HEK293 (cell line): ENCODE measurements around the gene TMEM255B.

Experiments used
- FEZF1 ChIP-seq: fragments of 450-650 bp; formaldehyde crosslinking; IDR thresholded peaks from 2 replicates; pipeline ENCODE4 v1.5.1; 2016; ENCODE audit warnings: missing biosample characterization, missing genetic modification characterization
- GLIS1 ChIP-seq: fragments of 450-650 bp; formaldehyde crosslinking; IDR thresholded peaks from 2 replicates; pipeline ENCODE4 v1.5.1; 2016; ENCODE audit warnings: missing biosample characterization, missing genetic modification characterization
- KLF8 ChIP-seq: fragments of 450-650 bp; formaldehyde crosslinking; IDR thresholded peaks from 2 replicates; pipeline ENCODE4 v1.5.1; 2016; ENCODE audit warnings: missing biosample characterization, missing genetic modification characterization
- MEIS1 ChIP-seq: sonication (generic); formaldehyde crosslinking; IDR thresholded peaks from 2 replicates; pipeline ENCODE4 v1.8.1; 2022; ENCODE audit warnings: missing genetic modification reagents, mild to moderate bottlenecking, borderline replicate concordance
- MZF1 ChIP-seq: fragments of 450-650 bp; formaldehyde crosslinking; IDR thresholded peaks from 2 replicates; pipeline ENCODE4 v1.5.1; 2017; ENCODE audit warnings: missing biosample characterization, missing genetic modification characterization, borderline replicate concordance
- OSR2 ChIP-seq: fragments of 450-650 bp; formaldehyde crosslinking; IDR thresholded peaks from 2 replicates; pipeline ENCODE4 v1.5.1; 2016; ENCODE audit warnings: missing biosample characterization, missing genetic modification characterization
- SALL2 ChIP-seq: fragments of 450-650 bp; formaldehyde crosslinking; IDR thresholded peaks from 2 replicates; pipeline ENCODE4 v1.5.0; 2017; ENCODE audit warnings: missing biosample characterization, mild to moderate bottlenecking, missing genetic modification characterization, borderline replicate concordance
- SP2 ChIP-seq: fragments of 450-650 bp; formaldehyde crosslinking; IDR thresholded peaks from 2 replicates; pipeline ENCODE4 v1.5.1; 2016; ENCODE audit warnings: missing biosample characterization, missing genetic modification characterization
- ZBTB21 ChIP-seq: fragments of 450-650 bp; formaldehyde crosslinking; IDR thresholded peaks from 2 replicates; pipeline ENCODE4 v1.5.1; 2017; ENCODE audit warnings: missing biosample characterization, missing genetic modification characterization
- ZBTB8A ChIP-seq: fragments of 450-650 bp; formaldehyde crosslinking; IDR thresholded peaks from 2 replicates; pipeline ENCODE4 v1.5.1; 2016; ENCODE audit warnings: missing biosample characterization, missing genetic modification characterization
- ZEB2 ChIP-seq: fragments of 450-650 bp; formaldehyde crosslinking; IDR thresholded peaks from 2 replicates; pipeline ENCODE4 v1.5.1; 2016; ENCODE audit warnings: missing biosample characterization, missing genetic modification characterization
- ZFP37 ChIP-seq: fragments of 450-650 bp; formaldehyde crosslinking; IDR thresholded peaks from 2 replicates; pipeline ENCODE4 v1.5.1; 2016; ENCODE audit warnings: missing biosample characterization, missing genetic modification characterization
- ZFP69B ChIP-seq: fragments of 450-650 bp; formaldehyde crosslinking; IDR thresholded peaks from 2 replicates; pipeline ENCODE4 v1.5.1; 2016; ENCODE audit warnings: missing biosample characterization, missing genetic modification characterization
- ZNF114 ChIP-seq: fragments of 450-650 bp; formaldehyde crosslinking; IDR thresholded peaks from 2 replicates; pipeline ENCODE4 v1.5.0; 2017; ENCODE audit warnings: missing biosample characterization, missing genetic modification characterization
- ZNF132 ChIP-seq: fragments of 450-650 bp; formaldehyde crosslinking; IDR thresholded peaks from 2 replicates; pipeline ENCODE4 v1.5.1; 2017; ENCODE audit warnings: missing biosample characterization, missing genetic modification characterization, borderline replicate concordance
- ZNF19 ChIP-seq: fragments of 450-650 bp; formaldehyde crosslinking; IDR thresholded peaks from 2 replicates; pipeline ENCODE4; 2016; ENCODE audit warnings: missing biosample characterization, missing genetic modification characterization, low read depth
- ZNF2 ChIP-seq: fragments of 450-650 bp; formaldehyde crosslinking; IDR thresholded peaks from 2 replicates; pipeline ENCODE4 v1.5.1; 2016; ENCODE audit warnings: missing biosample characterization, missing genetic modification characterization
- ZNF214 ChIP-seq: fragments of 450-650 bp; formaldehyde crosslinking; IDR thresholded peaks from 2 replicates; pipeline ENCODE4 v1.5.1; 2017; ENCODE audit warnings: missing biosample characterization, mild to moderate bottlenecking, missing genetic modification characterization, borderline replicate concordance
- ZNF324 ChIP-seq: fragments of 450-650 bp; formaldehyde crosslinking; IDR thresholded peaks from 2 replicates; pipeline ENCODE4 v1.5.1; 2016; ENCODE audit warnings: missing biosample characterization, missing genetic modification characterization
- ZNF350 ChIP-seq: fragments of 450-650 bp; formaldehyde crosslinking; IDR thresholded peaks from 2 replicates; pipeline ENCODE4 v1.5.0; 2017; ENCODE audit warnings: missing biosample characterization, mild to moderate bottlenecking, missing genetic modification characterization
- ZNF404 ChIP-seq: fragments of 450-650 bp; formaldehyde crosslinking; IDR thresholded peaks from 2 replicates; pipeline ENCODE4 v1.5.1; 2017; ENCODE audit warnings: missing biosample characterization, missing genetic modification characterization
- ZNF433 ChIP-seq: fragments of 450-650 bp; formaldehyde crosslinking; IDR thresholded peaks from 2 replicates; pipeline ENCODE4 v1.5.1; 2016; ENCODE audit warnings: missing biosample characterization, missing genetic modification characterization, low read depth
- ZNF549 ChIP-seq: fragments of 450-650 bp; IDR thresholded peaks from 2 replicates; pipeline ENCODE4 v1.5.1; 2018; ENCODE audit warnings: missing biosample characterization, missing genetic modification characterization, mild to moderate bottlenecking, inconsistent platforms, moderate library complexity
- ZNF555 ChIP-seq: fragments of 450-650 bp; formaldehyde crosslinking; conservative IDR thresholded peaks from 2 replicates; pipeline ENCODE4 v1.5.1; 2017; ENCODE audit warnings: missing biosample characterization, mild to moderate bottlenecking, missing genetic modification characterization, inconsistent platforms
- ZNF558 ChIP-seq: fragments of 450-650 bp; formaldehyde crosslinking; IDR thresholded peaks from 2 replicates; pipeline ENCODE4 v1.5.1; 2016; ENCODE audit warnings: missing biosample characterization, missing genetic modification characterization
- ZNF660 ChIP-seq: fragments of 450-650 bp; IDR thresholded peaks from 2 replicates; pipeline ENCODE4 v1.5.1; 2018; ENCODE audit warnings: missing biosample characterization, mild to moderate bottlenecking, missing genetic modification characterization
- ZNF830 ChIP-seq: fragments of 450-650 bp; IDR thresholded peaks from 2 replicates; pipeline ENCODE4 v1.5.0; 2018; ENCODE audit warnings: missing biosample characterization, missing genetic modification characterization, low read depth, mild to moderate bottlenecking, moderate library complexity
- ZSCAN23 ChIP-seq: fragments of 450-650 bp; formaldehyde crosslinking; IDR thresholded peaks from 2 replicates; pipeline ENCODE4 v1.5.1; 2016; ENCODE audit warnings: missing biosample characterization, missing genetic modification characterization
- TF ChIP-seq, protein P1 (sequence below): fragments of 450-650 bp; formaldehyde crosslinking; IDR thresholded peaks from 2 replicates; pipeline ENCODE4 v1.5.1; 2016; ENCODE audit warnings: missing biosample characterization, missing genetic modification characterization
- TF ChIP-seq, protein P2 (sequence below): fragments of 450-650 bp; formaldehyde crosslinking; IDR thresholded peaks from 2 replicates; pipeline ENCODE4 v1.5.1; 2016; ENCODE audit warnings: missing biosample characterization, missing genetic modification characterization
- TF ChIP-seq, protein P3 (sequence below): IDR thresholded peaks from 2 replicates; pipeline ENCODE4 v1.6.1; 2011; ENCODE audit warnings: mild to moderate bottlenecking, low read depth, low read length, borderline replicate concordance
- TF ChIP-seq, protein P4 (sequence below): fragments of 450-650 bp; formaldehyde crosslinking; IDR thresholded peaks from 2 replicates; pipeline ENCODE4 v1.5.1; 2016; ENCODE audit warnings: missing biosample characterization, missing genetic modification characterization
- TF ChIP-seq, protein P5 (sequence below): fragments of 450-650 bp; formaldehyde crosslinking; IDR thresholded peaks from 2 replicates; pipeline ENCODE4 v1.5.1; 2017; ENCODE audit warnings: missing biosample characterization, missing genetic modification characterization

The TMEM255B gene

DNA sequence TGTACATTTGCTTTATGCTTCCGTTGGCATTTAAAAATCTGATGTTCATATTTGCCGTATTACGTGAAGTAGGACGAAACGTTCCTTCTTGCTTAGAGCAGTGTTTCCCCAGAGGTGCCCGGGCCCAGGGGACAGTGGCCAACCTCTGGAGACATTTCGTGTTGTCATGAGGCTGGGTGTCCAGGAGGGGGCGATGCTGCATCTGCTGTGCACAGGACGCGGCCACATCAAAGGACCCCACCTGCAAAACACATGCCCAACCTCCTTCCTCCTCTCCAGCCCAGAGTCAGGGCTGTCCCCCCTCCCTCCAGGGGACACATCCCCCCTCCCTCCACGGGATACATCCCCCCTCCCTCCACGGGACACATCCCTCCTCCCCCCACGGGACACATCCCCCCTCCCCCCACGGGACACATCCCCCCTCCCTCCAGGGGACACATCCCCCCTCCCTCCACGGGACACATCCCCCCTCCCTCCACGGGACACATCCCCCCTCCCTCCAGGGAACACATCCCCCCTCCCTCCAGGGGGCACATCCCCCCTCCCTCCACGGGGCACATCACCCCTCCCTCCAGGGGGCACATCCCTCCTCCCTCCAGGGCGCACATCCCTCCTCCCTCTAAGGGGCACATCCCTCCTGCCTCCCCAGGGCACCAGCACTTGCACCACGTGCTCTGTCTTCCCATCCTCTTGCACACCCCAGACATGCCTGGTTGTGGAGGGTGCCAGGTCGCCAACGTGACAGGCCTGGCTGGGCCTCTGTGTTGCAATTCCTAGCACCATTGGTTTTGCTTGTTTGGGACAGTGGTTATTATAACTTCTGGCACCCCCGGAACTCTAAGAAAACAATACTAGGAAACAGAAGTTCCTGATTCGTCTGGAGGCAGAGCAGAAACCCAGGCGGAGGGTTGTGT lies 58.2 kb downstream of the TMEM255B start (continued):
- TF ChIP-seq ZFP69B (tag by site-specific recombination) (0 out of 2 replicates have a peak, but pooled peaks have one; percentile 14), ZNF433 (no peak), ZNF19 (tag by site-specific recombination) (no peak), FEZF1 (no peak), ZNF830 (tag by site-specific recombination) (no peak), ZNF114 (tag by site-specific recombination) (no peak), SP2 (tag by site-specific recombination) (0 out of 2 replicates have a peak, but pooled peaks have one; percentile 27), ZEB2 (tag by site-specific recombination) (peak; percentile 80), MEIS1 (no peak), ZBTB8A (tag by site-specific recombination) (no peak), ZNF132 (no peak), ZNF350 (tag by site-specific recombination) (no peak), KLF8 (peak; percentile 52; the same call in 1 of the 2 replicates), ZBTB21 (tag by site-specific recombination) (no peak), OSR2 (tag by site-specific recombination) (no peak), GLIS1 (tag by site-specific recombination) (peak; percentile 42; the same call in 1 of the 2 replicates), ZNF558 (tag by site-specific recombination) (no peak), ZNF549 (tag by site-specific recombination) (no peak), ZNF404 (tag by site-specific recombination) (no peak), ZNF2 (peak; percentile 87), ZNF324 (tag by site-specific recombination) (no peak), MZF1 (tag by site-specific recombination) (no peak), SALL2 (tag by site-specific recombination) (no peak), ZNF214 (tag by site-specific recombination) (no peak), ZNF660 (tag by site-specific recombination) (peak; percentile 37; the same call in 1 of the 2 replicates), ZNF555 (tag by site-specific recombination) (no peak), ZSCAN23 (no peak), ZFP37 (tag by site-specific recombination) (no peak)
- TF ChIP-seq, protein P1, sequence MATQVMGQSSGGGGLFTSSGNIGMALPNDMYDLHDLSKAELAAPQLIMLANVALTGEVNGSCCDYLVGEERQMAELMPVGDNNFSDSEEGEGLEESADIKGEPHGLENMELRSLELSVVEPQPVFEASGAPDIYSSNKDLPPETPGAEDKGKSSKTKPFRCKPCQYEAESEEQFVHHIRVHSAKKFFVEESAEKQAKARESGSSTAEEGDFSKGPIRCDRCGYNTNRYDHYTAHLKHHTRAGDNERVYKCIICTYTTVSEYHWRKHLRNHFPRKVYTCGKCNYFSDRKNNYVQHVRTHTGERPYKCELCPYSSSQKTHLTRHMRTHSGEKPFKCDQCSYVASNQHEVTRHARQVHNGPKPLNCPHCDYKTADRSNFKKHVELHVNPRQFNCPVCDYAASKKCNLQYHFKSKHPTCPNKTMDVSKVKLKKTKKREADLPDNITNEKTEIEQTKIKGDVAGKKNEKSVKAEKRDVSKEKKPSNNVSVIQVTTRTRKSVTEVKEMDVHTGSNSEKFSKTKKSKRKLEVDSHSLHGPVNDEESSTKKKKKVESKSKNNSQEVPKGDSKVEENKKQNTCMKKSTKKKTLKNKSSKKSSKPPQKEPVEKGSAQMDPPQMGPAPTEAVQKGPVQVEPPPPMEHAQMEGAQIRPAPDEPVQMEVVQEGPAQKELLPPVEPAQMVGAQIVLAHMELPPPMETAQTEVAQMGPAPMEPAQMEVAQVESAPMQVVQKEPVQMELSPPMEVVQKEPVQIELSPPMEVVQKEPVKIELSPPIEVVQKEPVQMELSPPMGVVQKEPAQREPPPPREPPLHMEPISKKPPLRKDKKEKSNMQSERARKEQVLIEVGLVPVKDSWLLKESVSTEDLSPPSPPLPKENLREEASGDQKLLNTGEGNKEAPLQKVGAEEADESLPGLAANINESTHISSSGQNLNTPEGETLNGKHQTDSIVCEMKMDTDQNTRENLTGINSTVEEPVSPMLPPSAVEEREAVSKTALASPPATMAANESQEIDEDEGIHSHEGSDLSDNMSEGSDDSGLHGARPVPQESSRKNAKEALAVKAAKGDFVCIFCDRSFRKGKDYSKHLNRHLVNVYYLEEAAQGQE (tag by site-specific recombination): no peak
- TF ChIP-seq, protein P2, sequence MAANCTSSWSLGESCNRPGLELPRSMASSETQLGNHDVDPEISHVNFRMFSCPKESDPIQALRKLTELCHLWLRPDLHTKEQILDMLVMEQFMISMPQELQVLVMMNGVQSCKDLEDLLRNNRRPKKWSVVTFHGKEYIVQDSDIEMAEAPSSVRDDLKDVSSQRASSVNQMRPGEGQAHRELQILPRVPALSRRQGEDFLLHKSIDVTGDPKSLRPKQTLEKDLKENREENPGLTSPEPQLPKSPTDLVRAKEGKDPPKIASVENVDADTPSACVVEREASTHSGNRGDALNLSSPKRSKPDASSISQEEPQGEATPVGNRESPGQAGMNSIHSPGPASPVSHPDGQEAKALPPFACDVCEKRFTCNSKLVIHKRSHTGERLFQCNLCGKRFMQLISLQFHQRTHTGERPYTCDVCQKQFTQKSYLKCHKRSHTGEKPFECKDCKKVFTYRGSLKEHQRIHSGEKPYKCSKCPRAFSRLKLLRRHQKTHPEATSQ (tag by site-specific recombination): no peak
- TF ChIP-seq, protein P3, sequence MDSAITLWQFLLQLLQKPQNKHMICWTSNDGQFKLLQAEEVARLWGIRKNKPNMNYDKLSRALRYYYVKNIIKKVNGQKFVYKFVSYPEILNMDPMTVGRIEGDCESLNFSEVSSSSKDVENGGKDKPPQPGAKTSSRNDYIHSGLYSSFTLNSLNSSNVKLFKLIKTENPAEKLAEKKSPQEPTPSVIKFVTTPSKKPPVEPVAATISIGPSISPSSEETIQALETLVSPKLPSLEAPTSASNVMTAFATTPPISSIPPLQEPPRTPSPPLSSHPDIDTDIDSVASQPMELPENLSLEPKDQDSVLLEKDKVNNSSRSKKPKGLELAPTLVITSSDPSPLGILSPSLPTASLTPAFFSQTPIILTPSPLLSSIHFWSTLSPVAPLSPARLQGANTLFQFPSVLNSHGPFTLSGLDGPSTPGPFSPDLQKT: no peak
- TF ChIP-seq, protein P4, sequence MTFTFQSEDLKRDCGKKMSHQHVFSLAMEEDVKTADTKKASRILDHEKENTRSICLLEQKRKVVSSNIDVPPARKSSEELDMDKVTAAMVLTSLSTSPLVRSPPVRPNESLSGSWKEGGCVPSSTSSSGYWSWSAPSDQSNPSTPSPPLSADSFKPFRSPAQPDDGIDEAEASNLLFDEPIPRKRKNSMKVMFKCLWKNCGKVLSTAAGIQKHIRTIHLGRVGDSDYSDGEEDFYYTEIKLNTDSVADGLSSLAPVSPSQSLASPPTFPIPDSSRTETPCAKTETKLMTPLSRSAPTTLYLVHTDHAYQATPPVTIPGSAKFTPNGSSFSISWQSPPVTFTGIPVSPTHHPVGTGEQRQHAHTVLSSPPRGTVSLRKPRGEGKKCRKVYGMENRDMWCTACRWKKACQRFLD: no peak
- TF ChIP-seq, protein P5, sequence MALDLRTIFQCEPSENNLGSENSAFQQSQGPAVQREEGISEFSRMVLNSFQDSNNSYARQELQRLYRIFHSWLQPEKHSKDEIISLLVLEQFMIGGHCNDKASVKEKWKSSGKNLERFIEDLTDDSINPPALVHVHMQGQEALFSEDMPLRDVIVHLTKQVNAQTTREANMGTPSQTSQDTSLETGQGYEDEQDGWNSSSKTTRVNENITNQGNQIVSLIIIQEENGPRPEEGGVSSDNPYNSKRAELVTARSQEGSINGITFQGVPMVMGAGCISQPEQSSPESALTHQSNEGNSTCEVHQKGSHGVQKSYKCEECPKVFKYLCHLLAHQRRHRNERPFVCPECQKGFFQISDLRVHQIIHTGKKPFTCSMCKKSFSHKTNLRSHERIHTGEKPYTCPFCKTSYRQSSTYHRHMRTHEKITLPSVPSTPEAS (tag by site-specific recombination): no peak
